Panc1 (cell line): Measurements from ENCODE around the gene C9orf152. TPM values are rescaled to one million over a fixed set of nuclear protein-coding genes. Genes with fewer than 3 reads are reported as not detected.

Experiments
- ATAC-seq: fragments of 200-7000 bp; cut with Tn5 transposase; 2 replicates; pipeline ENCODE4 v1.9.1; 2020; ENCODE audit warnings: mild to moderate bottlenecking, moderate library complexity
- BruUV-seq: library from RNA; stranded (reverse); fragments of 400-500 nt; replicated peaks from 2 replicates; lab custom pipeline; 2021; lab: Mats Ljungman, UMichigan
- CTCF ChIA-PET: fragments of 300-600 bp; sonication (Branson Sonifier 250); formaldehyde crosslinking; loops from one replicate; lab custom pipeline; 2022; ENCODE audit warnings: antibody characterized with exemption; lab: Charles Lee
- POLR2A ChIA-PET: fragments of 300-600 bp; sonication (Branson Sonifier 250); formaldehyde crosslinking; loops from one replicate; lab custom pipeline; 2022; ENCODE audit warnings: antibody characterized with exemption; lab: Charles Lee
- DNase-seq: peaks from one replicate; pipeline ENCODE4 v3.0.0-alpha.2; 2010; ENCODE audit warnings: low read depth, low spot score
- H3K27ac ChIP-seq: 2 replicates; pipeline ENCODE4 v1.5.1; 2011; ENCODE audit warnings: mild to moderate bottlenecking, low read length, inconsistent platforms
- H3K27me3 ChIP-seq: fragments of 200-500 bp; sonication (Bioruptor generic); 2 replicates; pipeline ENCODE4 v1.6.0; 2014; ENCODE audit warnings: low read length, inconsistent platforms; ENCODE audit not compliant: control insufficient read depth, insufficient read depth
- H3K36me3 ChIP-seq: fragments of 200-500 bp; sonication (Bioruptor generic); 2 replicates; pipeline ENCODE4 v1.5.1; 2014; ENCODE audit warnings: inconsistent platforms, mild to moderate bottlenecking, low read length, moderate library complexity; ENCODE audit not compliant: control insufficient read depth, insufficient read depth
- H3K4me1 ChIP-seq: 2 replicates; pipeline ENCODE4 v1.5.1; 2011; ENCODE audit warnings: inconsistent platforms, mild to moderate bottlenecking, low read length, moderate library complexity; ENCODE audit not compliant: control insufficient read depth, insufficient read depth
- H3K4me3 ChIP-seq, 2 experiments: 2 replicates each; pipeline ENCODE4 v1.5.1; 2011 to 2012; ENCODE audit warnings: low read depth in 2 of 2, low read length in 2 of 2, mild to moderate bottlenecking in 2 of 2, inconsistent platforms in 1 of 2, moderate library complexity in 1 of 2
- H3K9me3 ChIP-seq: fragments of 200-500 bp; sonication (Bioruptor generic); 2 replicates; pipeline ENCODE4 v1.5.1; 2014; ENCODE audit warnings: low read depth, mild to moderate bottlenecking, inconsistent platforms, low read length, moderate library complexity; ENCODE audit not compliant: control insufficient read depth, insufficient read depth
- POLR2AphosphoS5 ChIP-seq: IDR thresholded peaks from 2 replicates; pipeline ENCODE4 v1.6.1; 2012; ENCODE audit warnings: mild to moderate bottlenecking, low read depth, low read length, moderate library complexity
- SIN3A ChIP-seq: IDR thresholded peaks from 2 replicates; pipeline ENCODE4 v1.6.1; 2012; ENCODE audit warnings: low read depth, mild to moderate bottlenecking, low read length, moderate library complexity, borderline replicate concordance; ENCODE audit not compliant: insufficient read depth
- TCF7L2 ChIP-seq: IDR thresholded peaks from 2 replicates; pipeline ENCODE4 v1.6.1; 2011; ENCODE audit warnings: mild to moderate bottlenecking, low read depth, low read length, inconsistent platforms
- in situ Hi-C: cut with HindIII; loops from 2 replicates; pipeline ENCODE4 v1.10.0; 2016; ENCODE audit warnings: low sequenced_read_pairs, low pct_unique_long_range_greater_than_20kb
- intact Hi-C: fragments of 100-400 bp; cut with micrococcal nuclease; formaldehyde crosslinking; loops from one replicate; pipeline ENCODE4 v1.10.0; 2022; ENCODE audit not compliant: unreplicated experiment
- total RNA-seq: library from RNA; stranded (reverse); gene quantifications from one replicate; pipeline ENCODE4 v1.2.1, GENCODE V29; 2021; ENCODE audit not compliant: unreplicated experiment
- TF ChIP-seq, protein P1 (sequence below), 2 experiments: IDR thresholded peaks; 2 replicates each; pipeline ENCODE4 v1.6.1; 2011 to 2012; ENCODE audit warnings: low read depth in 2 of 2, control low read depth in 1 of 2, low read length in 1 of 2, mild to moderate bottlenecking in 1 of 2, moderate library complexity in 1 of 2; ENCODE audit not compliant: insufficient read depth in 1 of 2
- TF ChIP-seq, protein P2 (sequence below): fragments of 450-650 bp; IDR thresholded peaks from 2 replicates; pipeline ENCODE4 v1.5.1; 2017; ENCODE audit warnings: mild to moderate bottlenecking

The C9orf152 gene
- total RNA-seq, 1 experiment from 2014 or later = 0.10 TPM

DNA sequence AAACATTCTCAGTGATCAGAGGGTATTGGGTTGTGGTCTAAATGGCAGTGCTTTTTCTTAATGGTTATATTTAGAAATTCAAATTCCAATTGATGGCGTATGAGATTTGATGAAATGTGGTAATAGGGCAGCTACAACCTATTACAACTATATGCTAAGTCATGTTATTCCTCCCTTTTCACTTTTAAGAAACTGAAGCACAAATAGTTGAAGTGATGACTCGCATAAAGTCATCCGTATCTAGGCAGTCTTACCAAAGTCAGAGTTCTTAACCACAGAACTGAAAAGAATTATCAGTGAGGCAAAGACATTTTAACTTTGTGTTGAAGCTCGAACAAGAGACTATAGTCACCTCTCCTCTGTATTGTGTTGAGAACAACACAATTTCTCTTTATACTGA, 28.2 kb downstream of the C9orf152 start:
- BruUV-seq = no TSS peak
- ChIA-PET CTCF (no interaction called here), POLR2A (no interaction called here)
- DNase-seq (no peak), ATAC-seq (no peak)
- Histone ChIP-seq H3K4me1 (no peaks in the 10 kb centered on the region), H3K36me3 (no peaks in the 10 kb centered on the region), H3K27ac (no peak overlapping the region), H3K9me3 (no peaks in the 10 kb centered on the region), H3K4me3 (no peak overlapping the region), H3K27me3 (no peaks in the 10 kb centered on the region)
- intact Hi-C loops = loop anchor here (5.0 to 10.0 kb wide), 3 partner anchors 38 to 443 kb away; no protein-coding TSS in a partner anchor
- TF ChIP-seq TCF7L2 (no peak), SIN3A (no peak), POLR2AphosphoS5 (no peak)
- TF ChIP-seq, protein P1, sequence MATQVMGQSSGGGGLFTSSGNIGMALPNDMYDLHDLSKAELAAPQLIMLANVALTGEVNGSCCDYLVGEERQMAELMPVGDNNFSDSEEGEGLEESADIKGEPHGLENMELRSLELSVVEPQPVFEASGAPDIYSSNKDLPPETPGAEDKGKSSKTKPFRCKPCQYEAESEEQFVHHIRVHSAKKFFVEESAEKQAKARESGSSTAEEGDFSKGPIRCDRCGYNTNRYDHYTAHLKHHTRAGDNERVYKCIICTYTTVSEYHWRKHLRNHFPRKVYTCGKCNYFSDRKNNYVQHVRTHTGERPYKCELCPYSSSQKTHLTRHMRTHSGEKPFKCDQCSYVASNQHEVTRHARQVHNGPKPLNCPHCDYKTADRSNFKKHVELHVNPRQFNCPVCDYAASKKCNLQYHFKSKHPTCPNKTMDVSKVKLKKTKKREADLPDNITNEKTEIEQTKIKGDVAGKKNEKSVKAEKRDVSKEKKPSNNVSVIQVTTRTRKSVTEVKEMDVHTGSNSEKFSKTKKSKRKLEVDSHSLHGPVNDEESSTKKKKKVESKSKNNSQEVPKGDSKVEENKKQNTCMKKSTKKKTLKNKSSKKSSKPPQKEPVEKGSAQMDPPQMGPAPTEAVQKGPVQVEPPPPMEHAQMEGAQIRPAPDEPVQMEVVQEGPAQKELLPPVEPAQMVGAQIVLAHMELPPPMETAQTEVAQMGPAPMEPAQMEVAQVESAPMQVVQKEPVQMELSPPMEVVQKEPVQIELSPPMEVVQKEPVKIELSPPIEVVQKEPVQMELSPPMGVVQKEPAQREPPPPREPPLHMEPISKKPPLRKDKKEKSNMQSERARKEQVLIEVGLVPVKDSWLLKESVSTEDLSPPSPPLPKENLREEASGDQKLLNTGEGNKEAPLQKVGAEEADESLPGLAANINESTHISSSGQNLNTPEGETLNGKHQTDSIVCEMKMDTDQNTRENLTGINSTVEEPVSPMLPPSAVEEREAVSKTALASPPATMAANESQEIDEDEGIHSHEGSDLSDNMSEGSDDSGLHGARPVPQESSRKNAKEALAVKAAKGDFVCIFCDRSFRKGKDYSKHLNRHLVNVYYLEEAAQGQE (IDR thresholded peaks at IDR 0.05; ENCODE audit: insufficient read depth in 1 of 2, low read depth in 2 of 2, low read length in 1 of 2) = no peak
- TF ChIP-seq, protein P2, sequence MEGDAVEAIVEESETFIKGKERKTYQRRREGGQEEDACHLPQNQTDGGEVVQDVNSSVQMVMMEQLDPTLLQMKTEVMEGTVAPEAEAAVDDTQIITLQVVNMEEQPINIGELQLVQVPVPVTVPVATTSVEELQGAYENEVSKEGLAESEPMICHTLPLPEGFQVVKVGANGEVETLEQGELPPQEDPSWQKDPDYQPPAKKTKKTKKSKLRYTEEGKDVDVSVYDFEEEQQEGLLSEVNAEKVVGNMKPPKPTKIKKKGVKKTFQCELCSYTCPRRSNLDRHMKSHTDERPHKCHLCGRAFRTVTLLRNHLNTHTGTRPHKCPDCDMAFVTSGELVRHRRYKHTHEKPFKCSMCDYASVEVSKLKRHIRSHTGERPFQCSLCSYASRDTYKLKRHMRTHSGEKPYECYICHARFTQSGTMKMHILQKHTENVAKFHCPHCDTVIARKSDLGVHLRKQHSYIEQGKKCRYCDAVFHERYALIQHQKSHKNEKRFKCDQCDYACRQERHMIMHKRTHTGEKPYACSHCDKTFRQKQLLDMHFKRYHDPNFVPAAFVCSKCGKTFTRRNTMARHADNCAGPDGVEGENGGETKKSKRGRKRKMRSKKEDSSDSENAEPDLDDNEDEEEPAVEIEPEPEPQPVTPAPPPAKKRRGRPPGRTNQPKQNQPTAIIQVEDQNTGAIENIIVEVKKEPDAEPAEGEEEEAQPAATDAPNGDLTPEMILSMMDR = no peak
- in situ Hi-C loops = no loop called here

DNA sequence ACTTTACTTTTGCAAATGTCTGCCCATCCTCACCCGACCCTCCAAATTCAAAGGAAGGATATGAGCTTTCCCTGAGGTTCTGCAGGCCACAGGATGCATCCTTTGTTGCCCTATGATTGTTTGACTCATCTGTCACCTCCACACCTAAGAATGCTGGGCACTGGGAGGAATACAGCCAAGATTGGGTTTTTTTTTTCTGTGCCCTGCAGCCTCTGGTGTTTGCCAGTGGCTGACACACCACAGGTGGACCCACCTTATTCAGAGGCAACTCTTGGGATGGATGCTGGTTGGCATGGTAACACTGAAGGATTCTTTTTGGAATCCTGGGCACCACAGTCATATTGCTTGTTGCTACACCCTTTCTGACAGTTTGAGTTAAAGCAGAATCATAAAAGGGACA, 29.7 kb downstream of the C9orf152 start:
- no peak for ATAC-seq
- in situ Hi-C loops (no loop called here), intact Hi-C loops (no loop called here)
- H3K4me1 ChIP-seq = no peaks in the 10 kb centered on the region
- ChIA-PET CTCF (interaction anchor here (0.6 kb wide), 1 partner anchor 439 kb away, joined by 3 read pairs; no protein-coding TSS in a partner anchor), POLR2A (no interaction called here)
- H3K4me3 ChIP-seq = no peak overlapping the region
- TF ChIP-seq, protein P2 = no peak
- no peak for TF ChIP-seq TCF7L2
- no peak for TF ChIP-seq POLR2AphosphoS5
- TF ChIP-seq, protein P1 (IDR thresholded peaks at IDR 0.05; ENCODE audit: insufficient read depth in 1 of 2, low read depth in 2 of 2, low read length in 1 of 2) = no peak
- no peak for TF ChIP-seq SIN3A
- no peaks in the 10 kb centered on the region for H3K9me3 ChIP-seq
- H3K27me3 ChIP-seq = no peaks in the 10 kb centered on the region
- H3K27ac ChIP-seq = no peak overlapping the region
- no peak for DNase-seq
- BruUV-seq = no TSS peak
- H3K36me3 ChIP-seq = no peaks in the 10 kb centered on the region
